Cardiac muscle cell (in vitro differentiated cells and primary cell): ENCODE measurements around the gene SMIM36. TPM values are rescaled to one million over a fixed set of nuclear protein-coding genes. Genes with fewer than 3 reads are reported as not detected.
A peak's percentile ranks its signal among the peaks of the same experiment; 100 is the strongest.

ENCODE experiments used
- DNase-seq, 2 donors: peaks; one replicate each; pipeline versions ENCODE4 v3.0.0 to v3.0.0-alpha.2; 2010 to 2017; ENCODE audit warnings: low read depth in 1 of 2, low spot score in 1 of 2
- H3K27ac ChIP-seq: fragments of 200-600 bp; sonication (generic); 2 replicates; pipeline ENCODE4 v1.5.1; 2016
- H3K27me3 ChIP-seq: fragments of 200-600 bp; sonication (generic); 2 replicates; pipeline ENCODE4 v1.6.0; 2016; ENCODE audit warnings: control low read depth
- H3K36me3 ChIP-seq: fragments of 200-600 bp; sonication (generic); 2 replicates; pipeline ENCODE4 v1.5.1; 2016; ENCODE audit warnings: control low read depth
- H3K4me1 ChIP-seq: fragments of 200-600 bp; sonication (generic); 2 replicates; pipeline ENCODE4 v1.8.1; 2017; ENCODE audit warnings: low read depth, mild to moderate bottlenecking, mixed run types
- H3K4me3 ChIP-seq: fragments of 200-600 bp; sonication (generic); 2 replicates; pipeline ENCODE4 v1.5.1; 2016; ENCODE audit warnings: mild to moderate bottlenecking
- H3K9me3 ChIP-seq: fragments of 200-600 bp; sonication (generic); 2 replicates; pipeline ENCODE4 v1.5.1; 2017; ENCODE audit warnings: low read depth, mild to moderate bottlenecking, control low read depth
- CTCF ChIP-seq: IDR thresholded peaks from 2 replicates; pipeline ENCODE4 v1.5.1; 2012; ENCODE audit warnings: low read depth, mild to moderate bottlenecking, low read length
- polyA plus RNA-seq: library from polyadenylated mRNA; unstranded; fragments of >200 nt; fragmentation: Nextera tagmentation; extraction: Ambion mirVana; gene quantifications from 2 replicates; pipeline ENCODE4 v1.2.1, GENCODE V29; 2016
- total RNA-seq: library from RNA; depleted of rRNA; stranded (reverse); fragments of >200 nt; gene quantifications from 2 replicates; pipeline ENCODE4 v1.2.3, GENCODE V29; 2016

SMIM36 gene
- total and polyA plus RNA-seq, 2 experiments from 2014 or later = not detected

DNA sequence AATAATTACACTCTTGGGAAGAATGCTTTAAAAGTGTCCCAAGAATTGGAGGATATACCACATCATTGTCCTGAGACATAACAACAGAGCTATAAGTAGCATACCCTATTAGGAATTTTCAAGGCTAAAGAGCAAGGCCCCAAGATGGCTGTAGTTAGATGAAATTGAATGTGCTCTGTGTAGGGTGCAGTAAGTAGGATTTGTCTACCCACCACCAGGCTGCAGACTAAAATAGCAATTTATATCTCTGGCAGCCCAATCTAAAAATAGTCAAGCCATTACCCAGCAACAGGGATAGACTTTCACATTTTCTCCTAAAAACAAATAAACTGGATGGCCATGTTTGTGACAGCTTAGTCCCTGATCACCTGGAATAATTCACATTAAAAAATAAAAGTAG, 95.3 kb downstream of the SMIM36 start:
- Histone ChIP-seq H3K4me3 (peak overlapping the region; percentile 2), H3K27me3 (no peaks in the 10 kb centered on the region)

GRCh38 chr17:55414983-55415382, 96.3 kb downstream of the SMIM36 start:
- Histone ChIP-seq H3K27ac (peak overlapping the region; percentile 87), H3K36me3 (peaks cover 38% of the 10 kb centered on the region), H3K27me3 (no peaks in the 10 kb centered on the region), H3K9me3 (no peaks in the 10 kb centered on the region), H3K4me1 (peaks cover 32% of the 10 kb centered on the region), H3K4me3 (no peak overlapping the region)
- no peak for DNase-seq
- no peak for TF ChIP-seq CTCF

More for the DNA sequence above, 95.3 kb downstream of the SMIM36 start:
- H3K36me3 ChIP-seq = peaks cover 28% of the 10 kb centered on the region
- TF ChIP-seq CTCF = no peak
- no peaks in the 10 kb centered on the region for H3K9me3 ChIP-seq
- H3K4me1 ChIP-seq = peaks cover 29% of the 10 kb centered on the region
- DNase-seq = peak in 1 of 2 donors; percentile 40
- H3K27ac ChIP-seq = peak overlapping the region; percentile 87

GRCh38 chr17:55413825-55414489, 97.3 kb downstream of the SMIM36 start:
- Histone ChIP-seq H3K4me3 (no peak overlapping the region), H3K4me1 (peaks cover 29% of the 10 kb centered on the region), H3K27ac (no peak overlapping the region), H3K36me3 (peaks cover 48% of the 10 kb centered on the region), H3K9me3 (no peaks in the 10 kb centered on the region), H3K27me3 (no peaks in the 10 kb centered on the region)
- DNase-seq = no peak
- TF ChIP-seq CTCF = no peak

GRCh38 chr17:55411463-55411855, 99.8 kb downstream of the SMIM36 start:
- Histone ChIP-seq H3K9me3 (no peaks in the 10 kb centered on the region), H3K27me3 (no peaks in the 10 kb centered on the region), H3K4me3 (no peak overlapping the region), H3K36me3 (peaks cover 68% of the 10 kb centered on the region), H3K27ac (peak overlapping the region; percentile 72), H3K4me1 (peaks cover 27% of the 10 kb centered on the region)
- DNase-seq = no peak
- TF ChIP-seq CTCF = no peak

DNA sequence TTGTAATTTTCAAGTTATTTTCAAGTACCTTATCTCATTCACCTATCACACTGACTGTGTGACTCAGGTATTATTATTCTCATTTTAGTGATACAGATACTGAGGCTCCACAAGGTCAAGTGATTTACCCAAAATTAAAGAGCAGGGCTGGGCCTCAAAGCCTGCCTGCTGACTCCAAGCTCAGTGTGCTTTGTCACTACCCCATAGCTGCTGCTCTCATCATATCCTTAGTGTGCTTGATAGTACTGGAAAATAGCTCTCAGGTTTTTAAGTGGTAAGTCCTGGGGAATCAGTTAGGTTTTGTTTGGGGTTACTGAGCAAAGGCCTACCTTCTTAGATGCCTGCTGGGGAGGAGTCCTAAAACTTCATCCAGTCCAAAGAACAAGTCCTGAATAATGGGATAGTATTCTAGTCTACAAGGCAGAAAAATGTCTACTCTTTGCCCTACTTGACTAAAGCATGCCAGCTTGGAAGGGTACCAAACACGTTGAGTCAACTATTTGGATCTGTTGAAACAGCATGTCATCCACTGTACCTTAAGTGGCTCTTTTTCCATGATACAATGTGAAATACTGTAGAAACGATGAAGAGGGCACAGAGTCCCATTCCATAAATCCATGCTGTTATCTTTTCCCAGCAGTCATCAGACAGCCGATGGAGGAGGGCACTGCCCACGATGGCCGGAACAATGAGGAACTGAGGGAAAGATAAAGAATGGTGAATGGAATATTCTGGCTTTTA, 100.4 kb downstream of the SMIM36 start:
- Histone ChIP-seq H3K27me3 (no peaks in the 10 kb centered on the region), H3K27ac (peak overlapping the region; percentile 72), H3K36me3 (peaks cover 70% of the 10 kb centered on the region), H3K4me3 (no peak overlapping the region), H3K9me3 (no peaks in the 10 kb centered on the region), H3K4me1 (peaks cover 22% of the 10 kb centered on the region)
- TF ChIP-seq CTCF = no peak
- DNase-seq = peak in 1 of 2 donors; percentile 64
